ENCODE data around the gene RNU6-1.

DNA sequence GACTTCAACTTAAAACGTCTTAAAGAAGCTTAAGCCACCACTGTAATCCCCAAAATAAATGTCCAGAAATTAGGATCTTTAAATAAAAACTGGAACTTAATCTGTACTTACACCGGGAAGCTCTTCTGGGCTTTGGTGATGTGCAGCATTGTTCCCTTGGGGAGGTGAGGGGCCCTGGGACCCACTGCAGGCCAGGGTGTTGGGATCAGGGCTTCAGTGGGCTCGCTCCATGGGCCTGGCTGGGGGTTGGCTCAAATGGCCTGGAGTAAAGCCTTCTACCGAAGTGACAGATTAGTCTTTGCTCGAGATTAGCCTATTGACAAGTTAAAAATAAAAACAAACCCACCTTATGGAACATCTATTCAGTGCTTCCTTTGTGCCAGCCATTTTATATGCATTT is 6.1 kb upstream of the RNU6-1 start:
- TF ChIP-seq, protein P1, sequence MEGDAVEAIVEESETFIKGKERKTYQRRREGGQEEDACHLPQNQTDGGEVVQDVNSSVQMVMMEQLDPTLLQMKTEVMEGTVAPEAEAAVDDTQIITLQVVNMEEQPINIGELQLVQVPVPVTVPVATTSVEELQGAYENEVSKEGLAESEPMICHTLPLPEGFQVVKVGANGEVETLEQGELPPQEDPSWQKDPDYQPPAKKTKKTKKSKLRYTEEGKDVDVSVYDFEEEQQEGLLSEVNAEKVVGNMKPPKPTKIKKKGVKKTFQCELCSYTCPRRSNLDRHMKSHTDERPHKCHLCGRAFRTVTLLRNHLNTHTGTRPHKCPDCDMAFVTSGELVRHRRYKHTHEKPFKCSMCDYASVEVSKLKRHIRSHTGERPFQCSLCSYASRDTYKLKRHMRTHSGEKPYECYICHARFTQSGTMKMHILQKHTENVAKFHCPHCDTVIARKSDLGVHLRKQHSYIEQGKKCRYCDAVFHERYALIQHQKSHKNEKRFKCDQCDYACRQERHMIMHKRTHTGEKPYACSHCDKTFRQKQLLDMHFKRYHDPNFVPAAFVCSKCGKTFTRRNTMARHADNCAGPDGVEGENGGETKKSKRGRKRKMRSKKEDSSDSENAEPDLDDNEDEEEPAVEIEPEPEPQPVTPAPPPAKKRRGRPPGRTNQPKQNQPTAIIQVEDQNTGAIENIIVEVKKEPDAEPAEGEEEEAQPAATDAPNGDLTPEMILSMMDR (IDR thresholded peaks at IDR 0.05 in 8 of 11, conservative IDR thresholded peaks at IDR 0.05 in 3 of 11): no peak
- TF ChIP-seq POLR2A (IDR thresholded peaks at IDR 0.05): no peak
